ENCODE results near the gene ATP5MK.

The ATP5MK gene

DNA sequence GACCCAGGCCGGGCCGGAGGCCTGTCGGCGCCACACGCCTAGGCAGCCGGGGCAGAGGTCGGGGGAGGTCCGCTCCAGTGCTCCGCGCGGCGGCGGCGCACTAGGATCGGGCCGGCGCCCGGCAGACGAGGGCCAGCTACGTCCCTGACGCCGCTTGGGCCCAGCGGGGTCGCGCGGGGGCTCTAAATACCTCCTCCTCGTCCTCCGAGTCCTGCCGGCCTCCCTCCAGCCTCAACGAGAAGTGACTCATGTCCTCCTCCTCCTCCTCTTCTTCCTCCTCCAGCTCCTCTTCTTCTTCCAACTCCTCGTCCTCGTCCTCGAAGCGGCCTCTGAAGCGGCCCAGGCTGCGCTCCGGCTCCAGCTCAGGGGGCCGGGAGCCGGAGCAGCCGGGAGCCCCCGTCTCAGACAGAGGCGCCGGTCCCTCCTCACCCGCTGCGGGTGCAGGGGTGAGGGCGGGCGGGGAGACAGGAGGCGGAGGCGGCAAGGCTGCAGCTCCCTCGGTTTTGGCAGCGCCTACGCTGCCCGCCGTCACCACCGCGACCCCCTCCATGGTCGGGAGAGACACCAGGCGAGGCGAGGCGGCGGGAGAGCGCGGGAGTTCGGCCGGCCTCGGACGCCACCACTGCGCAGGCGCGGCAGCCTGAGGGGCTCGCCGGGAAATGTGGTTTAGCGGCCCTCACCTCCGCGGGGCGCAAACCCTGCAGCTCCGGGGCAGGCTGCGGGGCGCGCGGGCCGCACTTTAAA, 45.6 kb downstream of the ATP5MK start, which contains the start of gene PCGF6:
Gene PCGF6 (minus strand): TSS at position 624 of the 744 bp plus-strand sequence. CDS start 74 bp downstream, at position 550.
- Histone ChIP-seq H3K4me1 (peaks cover 4% of the 10 kb centered on the region), H2AFZ (peak within 1 kb of the TSS; percentile 100), H3K27ac (peak within 1 kb of the TSS; percentile 57), H3K4me3 (ENCODE audit: low read depth, low read length) (peak within 1 kb of the TSS; percentile 53), H3K36me3 (ENCODE audit: control insufficient read depth, insufficient read depth, low read length) (no peaks in the 10 kb centered on the region), H3K79me2 (no peaks in the 10 kb centered on the region), H3K27me3 (ENCODE audit: control insufficient read depth, insufficient read depth, low read length) (no peaks in the 10 kb centered on the region), H3K9me3 (ENCODE audit: control insufficient read depth, low read length) (no peaks in the 10 kb centered on the region), H3K4me2 (ENCODE audit: low read length) (peak within 1 kb of the TSS; percentile 73), H3K9ac (peak within 1 kb of the TSS; percentile 12)
- TF ChIP-seq, protein P1, sequence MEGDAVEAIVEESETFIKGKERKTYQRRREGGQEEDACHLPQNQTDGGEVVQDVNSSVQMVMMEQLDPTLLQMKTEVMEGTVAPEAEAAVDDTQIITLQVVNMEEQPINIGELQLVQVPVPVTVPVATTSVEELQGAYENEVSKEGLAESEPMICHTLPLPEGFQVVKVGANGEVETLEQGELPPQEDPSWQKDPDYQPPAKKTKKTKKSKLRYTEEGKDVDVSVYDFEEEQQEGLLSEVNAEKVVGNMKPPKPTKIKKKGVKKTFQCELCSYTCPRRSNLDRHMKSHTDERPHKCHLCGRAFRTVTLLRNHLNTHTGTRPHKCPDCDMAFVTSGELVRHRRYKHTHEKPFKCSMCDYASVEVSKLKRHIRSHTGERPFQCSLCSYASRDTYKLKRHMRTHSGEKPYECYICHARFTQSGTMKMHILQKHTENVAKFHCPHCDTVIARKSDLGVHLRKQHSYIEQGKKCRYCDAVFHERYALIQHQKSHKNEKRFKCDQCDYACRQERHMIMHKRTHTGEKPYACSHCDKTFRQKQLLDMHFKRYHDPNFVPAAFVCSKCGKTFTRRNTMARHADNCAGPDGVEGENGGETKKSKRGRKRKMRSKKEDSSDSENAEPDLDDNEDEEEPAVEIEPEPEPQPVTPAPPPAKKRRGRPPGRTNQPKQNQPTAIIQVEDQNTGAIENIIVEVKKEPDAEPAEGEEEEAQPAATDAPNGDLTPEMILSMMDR (IDR thresholded peaks at IDR 0.05): no peak

DNA sequence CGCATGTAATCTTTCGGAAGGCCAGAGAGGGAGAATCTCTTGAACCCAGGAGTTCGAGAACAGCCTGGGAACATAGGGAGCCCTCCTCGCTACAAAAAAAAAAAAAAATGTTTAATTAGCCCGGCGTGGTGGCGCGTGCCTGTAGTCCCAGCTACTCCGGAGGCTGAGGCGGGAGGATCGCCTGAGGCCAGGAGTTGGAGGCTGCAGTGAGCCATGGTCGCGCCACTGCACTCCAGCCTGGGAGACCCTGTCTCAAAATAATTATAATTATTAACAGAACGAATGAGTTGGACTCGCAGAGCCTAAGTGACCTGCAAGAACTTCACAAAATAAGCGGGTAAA, 46.1 kb downstream of the ATP5MK start:
- Histone ChIP-seq H3K4me3 (ENCODE audit: low read depth, low read length) (peak overlapping the region; percentile 53), H3K27me3 (ENCODE audit: control insufficient read depth, insufficient read depth, low read length) (no peaks in the 10 kb centered on the region), H3K36me3 (ENCODE audit: control insufficient read depth, insufficient read depth, low read length) (no peaks in the 10 kb centered on the region), H3K4me1 (peaks cover 4% of the 10 kb centered on the region), H2AFZ (peak overlapping the region; percentile 100), H3K79me2 (no peaks in the 10 kb centered on the region), H3K4me2 (ENCODE audit: low read length) (peak overlapping the region; percentile 73), H3K9ac (peak overlapping the region; percentile 12), H3K9me3 (ENCODE audit: control insufficient read depth, low read length) (no peaks in the 10 kb centered on the region), H3K27ac (peak overlapping the region; percentile 57)
- TF ChIP-seq, protein P1 (IDR thresholded peaks at IDR 0.05): no peak

Measured in parathyroid adenoma (tissue), 2 donors.